Measurements from ENCODE around the gene RALGDS. TPM values are rescaled to one million over a fixed set of nuclear protein-coding genes. Genes with fewer than 3 reads are reported as not detected.

Gene RALGDS
- total and polyA plus RNA-seq, 9 of the 15 experiments (the other 6 are each of a cell fraction or from before 2014, with no cell fraction given), result 0.75 to 43.3 (median 27.1) TPM

GRCh38 chr9:133133681-133134387 lies 12.8 kb upstream of the RALGDS start (continued):
- TF ChIP-seq NCOR1 (IDR thresholded peaks at IDR 0.05) (peak; percentile 76), CBX5 (IDR thresholded peaks at IDR 0.05; ENCODE audit: borderline replicate concordance, low read depth) (no peak), XRCC3 (IDR thresholded peaks at IDR 0.05) (no peak), ARHGAP35 (IDR thresholded peaks at IDR 0.05; ENCODE audit: partially characterized antibody) (no peak), CREBBP (IDR thresholded peaks at IDR 0.05; ENCODE audit: low read depth, low read length) (no peak), IRF1 (CRISPR knock-in tag; IDR thresholded peaks at IDR 0.05; ENCODE audit: borderline replicate concordance) (no peak), BRF2 (IDR thresholded peaks at IDR 0.05; ENCODE audit: borderline replicate concordance, insufficient read depth, insufficient read length) (no peak), ZNF436 (CRISPR knock-in tag; IDR thresholded peaks at IDR 0.05) (no peak), PML (IDR thresholded peaks at IDR 0.05; ENCODE audit: low read length) (no peak), YBX1 (IDR thresholded peaks at IDR 0.05) (no peak), FIP1L1 (IDR thresholded peaks at IDR 0.05; ENCODE audit: low read depth, low read length, poor library complexity, severe bottlenecking) (no peak), DPF2 (IDR thresholded peaks at IDR 0.05) (peak; percentile 96), STAG1 (CRISPR knock-in tag; IDR thresholded peaks at IDR 0.05; ENCODE audit: borderline replicate concordance) (no peak), GTF2E2 (tag; IDR thresholded peaks at IDR 0.05) (no peak), FOSL1 (tag; conservative IDR thresholded peaks at IDR 0.05) (peak; percentile 98), ZNF77 (CRISPR knock-in tag; IDR thresholded peaks at IDR 0.05) (no peak), ZNF79 (CRISPR knock-in tag; IDR thresholded peaks at IDR 0.05; ENCODE audit: low read depth) (no peak), RFX7 (CRISPR knock-in tag; IDR thresholded peaks at IDR 0.05) (no peak), POLR2G (IDR thresholded peaks at IDR 0.05; ENCODE audit: low read depth, low read length) (peak; percentile 69), ZBTB33 (CRISPR knock-in tag; IDR thresholded peaks at IDR 0.05) (0 out of 2 replicates have a peak, but pooled peaks have one; percentile 43), CBX1 (IDR thresholded peaks at IDR 0.05; ENCODE audit: low read depth) (no peak), MXD1 (CRISPR knock-in tag; IDR thresholded peaks at IDR 0.05; ENCODE audit: borderline replicate concordance, poor library complexity, severe bottlenecking) (no peak), ZNF239 (CRISPR knock-in tag; IDR thresholded peaks at IDR 0.05) (no peak)
